Measurements from ENCODE around the gene SAP30L.

GRCh38 chr5:154410786-154411185 is 35.0 kb upstream of the SAP30L start:
- TF ChIP-seq CTCF (optimal IDR thresholded peaks at IDR 0.05 in 1 of 3, IDR thresholded peaks at IDR 0.05 in 1 of 3, conservative IDR thresholded peaks at IDR 0.05 in 1 of 3; ENCODE audit: extremely low read depth in 1 of 3, insufficient read depth in 2 of 3, low read length in 3 of 3) (no peak), EZH2 (IDR thresholded peaks at IDR 0.05; ENCODE audit: low read length) (no peak)

All from keratinocyte (primary cell).